AG09309 (cell line): ENCODE data around the gene ZNF20.
"Not testable (repeated sequence)": the region's sequence is repeated elsewhere in the genome, so short reads cannot be mapped to it uniquely, and the experiment has no call there.

Experiments
- DNase-seq: peaks from one replicate; pipeline ENCODE4 v3.0.0-alpha.2; 2010; ENCODE audit warnings: low read depth
- H3K4me3 ChIP-seq: 2 replicates; pipeline ENCODE4 v1.5.1; 2011; ENCODE audit warnings: mild to moderate bottlenecking, low read depth, low read length, moderate library complexity; ENCODE audit not compliant: control insufficient read depth
- CTCF ChIP-seq: IDR thresholded peaks from 2 replicates; pipeline ENCODE4 v1.5.1; 2011; ENCODE audit warnings: mild to moderate bottlenecking, low read depth, low read length, inconsistent platforms; ENCODE audit not compliant: insufficient read depth, control insufficient read depth; ENCODE audit errors: missing control alignments

Gene ZNF20

GRCh38 chr19:12093777-12094176, 46.4 kb downstream of the ZNF20 start:
- H3K4me3 ChIP-seq: no peak overlapping the region
- TF ChIP-seq CTCF: no peak
- no peak for DNase-seq

GRCh38 chr19:12092956-12093355, 47.2 kb downstream of the ZNF20 start:
- TF ChIP-seq CTCF: no peak
- H3K4me3 ChIP-seq: peak overlapping the region; percentile 58
- DNase-seq: no peak

- TF ChIP-seq CTCF: no peak
- H3K4me3 ChIP-seq: peak overlapping the region; percentile 58
- peak; percentile 51 for DNase-seq
These were observed 47.9 kb downstream of the ZNF20 start for GRCh38 chr19:12092065-12092867.

- no peak overlapping the region for H3K4me3 ChIP-seq
- TF ChIP-seq CTCF: peak; percentile 73
- DNase-seq: peak; percentile 13
These were observed 49.3 kb downstream of the ZNF20 start for GRCh38 chr19:12090807-12091206.

- DNase-seq: no peak
- TF ChIP-seq CTCF: no peak
- no peak overlapping the region for H3K4me3 ChIP-seq
These were observed 54.9 kb downstream of the ZNF20 start for GRCh38 chr19:12085074-12085818.

- DNase-seq, H3K4me3 ChIP-seq: not testable (repeated sequence)
These were observed 56.8 kb downstream of the ZNF20 start for GRCh38 chr19:12083336-12083735.
